ENCODE measurements around the gene DET1. TPM values are rescaled to one million over a fixed set of nuclear protein-coding genes. Genes with fewer than 3 reads are reported as not detected.

DET1 gene
- total and polyA plus RNA-seq, 2 donors (not counting 1 experiment from before 2014, with no cell fraction given) = 6.7 to 10.1 TPM

- TF ChIP-seq EZH2 (IDR thresholded peaks at IDR 0.05; ENCODE audit: borderline replicate concordance, insufficient read depth, low read depth, low read length, poor library complexity, severe bottlenecking) = no peak
- TF ChIP-seq CTCF (IDR thresholded peaks at IDR 0.05) = no peak
- intact Hi-C loops (cut with micrococcal nuclease) = no loop called here
Measured at GRCh38 chr15:88568589-88568988, 22.1 kb upstream of the DET1 start.

GRCh38 chr15:88564741-88565140 is 18.3 kb upstream of the DET1 start:
- Histone ChIP-seq H3K79me2 (ENCODE audit: control insufficient read depth, insufficient read depth, low read length) (no peaks in the 10 kb centered on the region), H3K4me2 (replicated peaks; ENCODE audit: low read depth, low read length, poor library complexity, severe bottlenecking) (no peak overlapping the region), H3K9me3 (ENCODE audit: control extremely low read depth in 1 of 3, control insufficient read depth in 2 of 3, insufficient read depth in 1 of 3, low read length in 2 of 3) (no peaks in the 10 kb centered on the region), H3K36me3 (replicated peaks in 1 of 2; ENCODE audit: control extremely low read depth in 1 of 2, control insufficient read depth in 1 of 2, extremely low read depth in 1 of 2, insufficient read depth in 2 of 2, low read length in 1 of 2) (no peaks in the 10 kb centered on the region), H4K20me1 (ENCODE audit: control insufficient read depth, insufficient read depth, low read length, poor library complexity, severe bottlenecking) (no peaks in the 10 kb centered on the region), H3K27me3 (replicated peaks in 1 of 4; ENCODE audit: control extremely low read depth in 1 of 4, control insufficient read depth in 3 of 4, insufficient read depth in 4 of 4, low read length in 3 of 4) (no peaks in the 10 kb centered on the region), H3K4me3 (ENCODE audit: control extremely low read depth in 1 of 5, extremely low read depth in 1 of 5, insufficient read depth in 1 of 5, low read depth in 2 of 5, low read length in 4 of 5) (no peak overlapping the region), H2AFZ (ENCODE audit: insufficient read depth, low read depth, low read length, poor library complexity, severe bottlenecking) (no peak overlapping the region), H3K4me1 (ENCODE audit: control insufficient read depth in 2 of 2, insufficient read depth in 2 of 2, low read length in 2 of 2) (no peaks in the 10 kb centered on the region), H3K9ac (ENCODE audit: low read length) (no peak overlapping the region), H3K27ac (ENCODE audit: low read length in 2 of 2) (no peak overlapping the region)
- Mint-ChIP-seq H3K4me1 (no peaks in the 10 kb centered on the region), H3K9me3 (ENCODE audit: insufficient read depth) (no peaks in the 10 kb centered on the region), H3K27me3 (peaks cover 32% of the 10 kb centered on the region), H3K27ac (no peak overlapping the region), H3K4me3 (no peak overlapping the region)
- ChIA-PET CTCF (no interaction called here), POLR2A (no interaction called here)
- DNase-seq (no peak), ATAC-seq (ENCODE audit: low read depth) (no peak)
- WGBS (ENCODE audit: insufficient coverage) = 100% methylated on average over 2 of the region's 3 CpGs
- intact Hi-C loops (cut with micrococcal nuclease) = no loop called here
- TF ChIP-seq EZH2 (IDR thresholded peaks at IDR 0.05; ENCODE audit: borderline replicate concordance, insufficient read depth, low read depth, low read length, poor library complexity, severe bottlenecking) (no peak), CTCF (IDR thresholded peaks at IDR 0.05) (no peak)

More at GRCh38 chr15:88568589-88568988, 22.1 kb upstream of the DET1 start:
- no peak overlapping the region for H3K27ac Mint-ChIP-seq
- Histone ChIP-seq H3K27me3 (replicated peaks in 1 of 4; ENCODE audit: control extremely low read depth in 1 of 4, control insufficient read depth in 3 of 4, insufficient read depth in 4 of 4, low read length in 3 of 4) (no peaks in the 10 kb centered on the region), H2AFZ (ENCODE audit: insufficient read depth, low read depth, low read length, poor library complexity, severe bottlenecking) (no peak overlapping the region), H3K9ac (ENCODE audit: low read length) (no peak overlapping the region), H4K20me1 (ENCODE audit: control insufficient read depth, insufficient read depth, low read length, poor library complexity, severe bottlenecking) (no peaks in the 10 kb centered on the region), H3K27ac (ENCODE audit: low read length in 2 of 2) (no peak overlapping the region), H3K36me3 (replicated peaks in 1 of 2; ENCODE audit: control extremely low read depth in 1 of 2, control insufficient read depth in 1 of 2, extremely low read depth in 1 of 2, insufficient read depth in 2 of 2, low read length in 1 of 2) (no peaks in the 10 kb centered on the region), H3K4me3 (ENCODE audit: control extremely low read depth in 1 of 5, extremely low read depth in 1 of 5, insufficient read depth in 1 of 5, low read depth in 2 of 5, low read length in 4 of 5) (no peak overlapping the region), H3K4me2 (replicated peaks; ENCODE audit: low read depth, low read length, poor library complexity, severe bottlenecking) (no peak overlapping the region), H3K4me1 (ENCODE audit: control insufficient read depth in 2 of 2, insufficient read depth in 2 of 2, low read length in 2 of 2) (no peaks in the 10 kb centered on the region), H3K9me3 (ENCODE audit: control extremely low read depth in 1 of 3, control insufficient read depth in 2 of 3, insufficient read depth in 1 of 3, low read length in 2 of 3) (no peaks in the 10 kb centered on the region), H3K79me2 (ENCODE audit: control insufficient read depth, insufficient read depth, low read length) (no peaks in the 10 kb centered on the region)
- WGBS (ENCODE audit: insufficient coverage) = 88% methylated on average over 4 of the region's 6 CpGs
- H3K27me3 Mint-ChIP-seq = peaks cover 20% of the 10 kb centered on the region
- no peaks in the 10 kb centered on the region for H3K9me3 Mint-ChIP-seq (ENCODE audit: insufficient read depth)
- H3K4me3 Mint-ChIP-seq = no peak overlapping the region
- ChIA-PET CTCF (no interaction called here), POLR2A (no interaction called here)
- DNase-seq (no peak), ATAC-seq (ENCODE audit: low read depth) (no peak)
- H3K4me1 Mint-ChIP-seq = no peaks in the 10 kb centered on the region
